AG04450 (cell line): ENCODE results near the gene PAM. TPM values are rescaled to one million over a fixed set of nuclear protein-coding genes. Genes with fewer than 3 reads are reported as not detected.
"Not testable (repeated sequence)": the region's sequence is repeated elsewhere in the genome, so short reads cannot be mapped to it uniquely, and the experiment has no call there.

Experiments used
- CTCF ChIA-PET: fragments of 300-600, 350-600 bp; formaldehyde crosslinking; extraction: SDS; loops from one replicate; lab custom pipeline; 2022; ENCODE audit warnings: antibody characterized with exemption, inconsistent platforms; lab: Charles Lee
- POLR2A ChIA-PET: fragments of 350-600 bp; formaldehyde crosslinking; extraction: SDS; loops from one replicate; lab custom pipeline; 2021; ENCODE audit warnings: antibody characterized with exemption, inconsistent platforms; lab: Yijun Ruan, JAX
- DNase-seq: peaks from one replicate; pipeline ENCODE4 v3.0.0-alpha.2; 2011; ENCODE audit warnings: low read depth, low spot score
- H3K27ac ChIP-seq: one replicate; pipeline ENCODE4 v1.5.1; 2012; ENCODE audit warnings: low read depth, low read length, control low read depth
- H3K27me3 ChIP-seq: one replicate; pipeline ENCODE4 v1.6.0; 2012; ENCODE audit warnings: low read length; ENCODE audit not compliant: control insufficient read depth, insufficient read depth
- H3K4me3 ChIP-seq: 2 replicates; pipeline ENCODE4 v1.5.1; 2011; ENCODE audit warnings: mild to moderate bottlenecking, low read depth, low read length, control low read depth
- H3K9me3 ChIP-seq: 2 replicates; pipeline ENCODE4 v1.5.1; 2012; ENCODE audit warnings: low read length; ENCODE audit not compliant: control insufficient read depth, insufficient read depth
- CTCF ChIP-seq: IDR thresholded peaks from 2 replicates; pipeline ENCODE4 v1.5.1; 2011; ENCODE audit warnings: low read depth, low read length, control low read depth, inconsistent platforms
- polyA plus RNA-seq: library from polyadenylated mRNA; depleted of rRNA; stranded (reverse); fragments of >200 nt; gene quantifications from 2 replicates; pipeline ENCODE4 v1.2.3, GENCODE V29; 2011

PAM gene
- polyA plus RNA-seq, 1 experiment, result 307 TPM

- no peak for TF ChIP-seq CTCF
- Histone ChIP-seq H3K27me3 (no peaks in the 10 kb centered on the region), H3K4me3 (no peak overlapping the region), H3K27ac (no peak overlapping the region), H3K9me3 (no peaks in the 10 kb centered on the region)
- ChIA-PET POLR2A (no interaction called here), CTCF (interaction anchor here (0.6 kb wide), 1 partner anchor 194 kb away, joined by 3 read pairs; no protein-coding TSS in a partner anchor)
- no peak for DNase-seq
Measured at GRCh38 chr5:102902647-102903046, 147.5 kb downstream of the PAM start.

GRCh38 chr5:102903074-102903871 lies 148.2 kb downstream of the PAM start:
- ChIA-PET CTCF (interaction anchor here (0.6 kb wide), 1 partner anchor 194 kb away, joined by 3 read pairs; no protein-coding TSS in a partner anchor), POLR2A (no interaction called here)
- Histone ChIP-seq H3K27me3 (no peaks in the 10 kb centered on the region), H3K4me3 (no peak overlapping the region), H3K9me3 (no peaks in the 10 kb centered on the region), H3K27ac (no peak overlapping the region)
- DNase-seq, result peak; percentile 18
- no peak for TF ChIP-seq CTCF

- Histone ChIP-seq H3K4me3 (no peak overlapping the region), H3K27me3 (no peaks in the 10 kb centered on the region), H3K9me3 (no peaks in the 10 kb centered on the region), H3K27ac (no peak overlapping the region)
- no peak for TF ChIP-seq CTCF
- no peak for DNase-seq
- ChIA-PET POLR2A (no interaction called here), CTCF (no interaction called here)
Measured at GRCh38 chr5:102905056-102905455, 150.0 kb downstream of the PAM start.

GRCh38 chr5:102907099-102907498 lies 152.0 kb downstream of the PAM start:
- POLR2A ChIA-PET, H3K9me3 ChIP-seq, CTCF ChIA-PET, H3K27ac ChIP-seq, H3K27me3 ChIP-seq, H3K4me3 ChIP-seq, DNase-seq: not testable (repeated sequence)

- Histone ChIP-seq H3K4me3 (no peak overlapping the region), H3K9me3 (no peaks in the 10 kb centered on the region), H3K27ac (no peak overlapping the region), H3K27me3 (no peaks in the 10 kb centered on the region)
- ChIA-PET POLR2A (no interaction called here), CTCF (interaction anchor here (1.2 to 1.3 kb wide), 2 partner anchors 48 to 230 kb away, joined by 3 to 6 read pairs; no protein-coding TSS in a partner anchor)
- no peak for TF ChIP-seq CTCF
- DNase-seq, result peak; percentile 2
Measured at GRCh38 chr5:102910240-102911226, 155.4 kb downstream of the PAM start.
